CD1c-positive myeloid dendritic cell (primary cell): ENCODE data around the gene ATG16L1.
"Not testable (repeated sequence)": the region's sequence is repeated elsewhere in the genome, so short reads cannot be mapped to it uniquely, and the experiment has no call there.

Experiments used
- DNase-seq: peaks from one replicate; pipeline ENCODE4 v3.0.0-alpha.2; 2016; ENCODE audit errors: extremely low spot score

The ATG16L1 gene

GRCh38 chr2:233332125-233332524 lies 80.7 kb downstream of the ATG16L1 start:
- no peak for DNase-seq

DNA sequence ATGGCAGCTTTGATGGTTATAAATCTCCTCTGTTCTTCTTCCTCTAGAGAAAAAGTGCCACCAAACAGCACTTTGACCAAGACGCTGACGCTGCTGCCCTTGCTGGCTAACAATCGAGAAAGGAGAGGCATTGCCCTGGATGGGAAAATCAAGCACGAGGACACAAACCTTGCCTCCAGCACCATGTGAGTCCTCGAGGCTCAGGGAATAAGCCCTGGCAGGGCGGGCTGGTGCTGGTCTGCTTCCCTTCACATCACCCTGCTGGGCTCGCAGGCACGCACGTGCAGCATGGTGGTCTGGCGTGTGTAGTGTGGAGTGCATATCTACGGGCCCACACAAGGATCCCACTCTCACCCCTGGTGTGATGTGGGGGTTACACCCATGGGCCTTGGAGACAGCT lies 83.4 kb downstream of the ATG16L1 start:
- DNase-seq = no peak

GRCh38 chr2:233336091-233336490 lies 84.6 kb downstream of the ATG16L1 start:
- DNase-seq = not testable (repeated sequence)

DNA sequence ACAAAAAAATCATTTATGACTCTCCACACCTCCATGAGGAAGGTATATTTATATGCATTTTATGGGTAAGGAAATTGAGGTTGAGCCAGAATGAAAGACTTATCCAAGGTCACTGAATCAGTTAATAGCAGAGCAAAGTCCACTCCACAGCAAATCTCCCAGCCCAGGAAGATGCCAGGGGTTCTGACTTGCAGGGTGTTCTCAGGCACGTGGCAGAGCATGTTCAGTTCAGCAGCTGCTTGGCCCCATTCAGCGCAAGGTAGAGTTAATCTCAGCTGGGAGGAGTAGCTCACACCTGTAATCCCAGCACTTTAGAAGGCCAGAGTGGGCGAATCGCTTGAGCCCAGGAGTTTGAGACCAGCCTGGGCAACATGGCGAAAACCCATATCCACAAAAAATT lies 85.1 kb downstream of the ATG16L1 start:
- DNase-seq = no peak

DNA sequence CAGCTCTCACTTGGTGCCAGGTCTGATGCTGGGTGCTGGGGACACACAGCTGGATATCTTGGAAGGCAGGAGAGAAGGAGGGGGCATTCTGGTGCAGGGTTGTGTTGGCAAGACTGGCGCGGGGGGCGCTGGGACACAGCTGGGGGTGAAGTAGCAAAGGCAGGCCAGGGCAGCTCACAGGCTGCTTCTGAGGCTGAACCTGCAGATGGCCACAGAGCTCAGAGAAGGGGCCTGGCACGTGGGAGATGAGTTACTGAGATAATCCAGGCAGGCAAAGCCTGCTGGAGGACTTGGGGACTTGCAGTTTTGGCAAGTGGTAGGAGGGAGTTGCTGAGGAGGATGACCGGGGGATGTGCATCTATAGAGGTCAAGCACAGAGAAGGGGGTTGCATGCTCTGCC lies 86.6 kb downstream of the ATG16L1 start:
- no peak for DNase-seq

DNA sequence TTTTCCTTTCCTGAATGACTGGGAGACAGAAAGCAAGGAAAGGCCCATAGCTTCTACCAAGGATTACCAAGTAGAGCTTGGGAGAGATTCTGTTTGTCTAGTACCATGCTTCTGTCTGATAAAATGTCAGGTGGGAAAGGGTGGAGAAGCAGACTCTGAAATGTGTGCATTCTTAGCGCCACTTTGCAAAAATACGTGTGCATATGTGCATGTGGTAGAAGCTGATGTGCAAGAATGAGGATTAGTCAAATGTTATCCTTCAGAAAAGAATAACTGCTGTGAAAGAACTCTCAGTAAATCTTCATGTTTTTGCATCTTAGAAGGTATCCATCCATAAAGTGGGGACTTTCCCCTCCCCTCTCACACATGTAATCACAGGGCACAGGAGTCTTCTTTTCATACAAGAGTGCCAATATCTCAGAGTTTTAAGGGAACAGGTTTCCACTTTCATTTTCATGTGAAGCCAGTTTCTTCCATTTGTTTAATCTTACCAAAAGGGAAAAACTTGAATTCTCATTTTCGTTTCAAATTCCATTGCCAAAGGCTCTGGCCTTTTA lies 87.4 kb downstream of the ATG16L1 start:
- DNase-seq = no peak

DNA sequence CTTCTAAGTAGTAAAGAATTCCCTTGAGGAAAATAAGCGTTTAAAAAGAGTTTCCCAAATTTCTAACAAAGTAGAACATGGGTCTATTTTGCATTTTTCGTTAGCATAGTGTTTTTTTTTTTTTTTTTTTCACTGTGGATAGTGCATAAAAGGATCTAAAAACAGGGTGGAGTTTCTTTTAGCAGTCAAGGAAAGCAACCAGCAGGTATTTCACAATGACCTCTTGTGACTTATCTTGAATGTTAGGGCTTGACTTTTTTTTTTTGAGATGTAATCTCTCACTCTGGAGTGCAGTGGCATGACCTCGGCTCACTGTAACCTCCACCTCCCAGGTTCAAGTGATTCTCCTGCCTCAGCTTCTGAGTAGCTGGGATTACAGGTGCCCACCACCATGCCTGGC lies 88.0 kb downstream of the ATG16L1 start:
- DNase-seq = peak; percentile 18

DNA sequence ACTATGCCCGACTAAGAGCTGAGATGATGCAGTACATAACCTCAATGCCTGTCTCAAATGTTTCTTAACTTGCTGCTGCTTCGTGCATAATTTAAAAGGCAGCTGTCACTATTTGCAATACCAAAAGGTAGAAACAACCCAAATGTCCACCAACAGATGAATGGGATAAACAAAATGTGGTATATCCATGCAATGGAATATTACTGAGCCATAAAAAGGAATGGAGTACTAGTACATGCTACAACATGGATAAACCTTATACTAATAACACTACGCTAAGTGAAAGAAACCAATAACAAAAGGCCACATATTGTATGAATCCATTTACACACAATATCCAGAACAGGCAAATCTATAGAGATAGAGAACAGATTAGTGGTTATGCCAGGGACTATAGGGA lies 89.8 kb downstream of the ATG16L1 start:
- DNase-seq = no peak

DNA sequence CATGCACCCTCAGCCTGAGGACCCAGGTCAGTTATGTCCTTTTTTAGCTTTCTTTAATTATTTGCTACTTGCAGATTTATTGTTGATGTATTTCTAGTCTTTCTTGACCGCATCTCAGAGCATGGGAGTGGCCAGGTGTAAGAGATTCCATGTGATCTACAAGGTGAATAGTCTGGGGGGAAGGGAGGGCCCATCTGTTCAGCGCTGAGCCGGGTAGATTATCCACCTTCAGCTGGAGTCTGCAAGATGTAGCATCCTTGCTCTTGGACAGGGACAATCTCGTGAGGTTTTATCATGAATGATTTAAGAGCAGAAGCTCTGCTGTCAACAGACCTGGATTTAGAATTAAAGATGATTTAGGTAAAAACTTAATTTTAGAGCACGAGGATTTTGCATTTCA lies 90.8 kb downstream of the ATG16L1 start:
- DNase-seq = no peak

GRCh38 chr2:233343171-233343705 lies 91.8 kb downstream of the ATG16L1 start:
- no peak for DNase-seq
